ENCODE data around the gene ZFAND3.

DNA sequence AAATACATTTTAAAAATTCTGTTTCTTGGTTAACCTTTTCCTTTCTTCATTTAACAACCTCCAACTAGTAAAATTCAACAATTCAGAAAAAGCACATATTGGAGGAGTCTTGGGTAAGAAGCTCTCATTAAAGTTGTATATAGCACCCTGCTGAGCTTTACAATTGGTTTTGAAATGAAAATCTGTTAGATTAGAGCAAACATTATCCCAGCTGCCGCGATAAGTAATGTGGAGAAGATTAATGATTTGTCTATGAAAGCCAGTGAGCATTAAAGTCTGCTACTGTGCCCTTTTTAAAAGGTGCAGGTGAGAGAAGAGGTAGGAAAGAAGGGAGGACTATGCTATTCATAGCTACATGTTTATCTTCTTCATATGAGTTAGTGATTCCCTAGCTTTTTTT, 201.5 kb downstream of the ZFAND3 start:
- TF ChIP-seq, protein P1, sequence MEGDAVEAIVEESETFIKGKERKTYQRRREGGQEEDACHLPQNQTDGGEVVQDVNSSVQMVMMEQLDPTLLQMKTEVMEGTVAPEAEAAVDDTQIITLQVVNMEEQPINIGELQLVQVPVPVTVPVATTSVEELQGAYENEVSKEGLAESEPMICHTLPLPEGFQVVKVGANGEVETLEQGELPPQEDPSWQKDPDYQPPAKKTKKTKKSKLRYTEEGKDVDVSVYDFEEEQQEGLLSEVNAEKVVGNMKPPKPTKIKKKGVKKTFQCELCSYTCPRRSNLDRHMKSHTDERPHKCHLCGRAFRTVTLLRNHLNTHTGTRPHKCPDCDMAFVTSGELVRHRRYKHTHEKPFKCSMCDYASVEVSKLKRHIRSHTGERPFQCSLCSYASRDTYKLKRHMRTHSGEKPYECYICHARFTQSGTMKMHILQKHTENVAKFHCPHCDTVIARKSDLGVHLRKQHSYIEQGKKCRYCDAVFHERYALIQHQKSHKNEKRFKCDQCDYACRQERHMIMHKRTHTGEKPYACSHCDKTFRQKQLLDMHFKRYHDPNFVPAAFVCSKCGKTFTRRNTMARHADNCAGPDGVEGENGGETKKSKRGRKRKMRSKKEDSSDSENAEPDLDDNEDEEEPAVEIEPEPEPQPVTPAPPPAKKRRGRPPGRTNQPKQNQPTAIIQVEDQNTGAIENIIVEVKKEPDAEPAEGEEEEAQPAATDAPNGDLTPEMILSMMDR (optimal IDR thresholded peaks at IDR 0.05 in 1 of 3, IDR thresholded peaks at IDR 0.05 in 1 of 3, conservative IDR thresholded peaks at IDR 0.05 in 1 of 3; ENCODE audit: extremely low read depth in 1 of 3, insufficient read depth in 2 of 3, low read length in 3 of 3), result no peak
- no peak for TF ChIP-seq EZH2 (IDR thresholded peaks at IDR 0.05; ENCODE audit: low read length)

All from keratinocyte (primary cell).